Superior temporal gyrus (tissue), 1 donor: ENCODE results near the gene NR6A1.

Source experiments
- DNase-seq: peaks from one replicate; pipeline ENCODE4 v3.0.0-alpha.2; 2016; ENCODE audit errors: extremely low spot score

NR6A1 gene

DNA sequence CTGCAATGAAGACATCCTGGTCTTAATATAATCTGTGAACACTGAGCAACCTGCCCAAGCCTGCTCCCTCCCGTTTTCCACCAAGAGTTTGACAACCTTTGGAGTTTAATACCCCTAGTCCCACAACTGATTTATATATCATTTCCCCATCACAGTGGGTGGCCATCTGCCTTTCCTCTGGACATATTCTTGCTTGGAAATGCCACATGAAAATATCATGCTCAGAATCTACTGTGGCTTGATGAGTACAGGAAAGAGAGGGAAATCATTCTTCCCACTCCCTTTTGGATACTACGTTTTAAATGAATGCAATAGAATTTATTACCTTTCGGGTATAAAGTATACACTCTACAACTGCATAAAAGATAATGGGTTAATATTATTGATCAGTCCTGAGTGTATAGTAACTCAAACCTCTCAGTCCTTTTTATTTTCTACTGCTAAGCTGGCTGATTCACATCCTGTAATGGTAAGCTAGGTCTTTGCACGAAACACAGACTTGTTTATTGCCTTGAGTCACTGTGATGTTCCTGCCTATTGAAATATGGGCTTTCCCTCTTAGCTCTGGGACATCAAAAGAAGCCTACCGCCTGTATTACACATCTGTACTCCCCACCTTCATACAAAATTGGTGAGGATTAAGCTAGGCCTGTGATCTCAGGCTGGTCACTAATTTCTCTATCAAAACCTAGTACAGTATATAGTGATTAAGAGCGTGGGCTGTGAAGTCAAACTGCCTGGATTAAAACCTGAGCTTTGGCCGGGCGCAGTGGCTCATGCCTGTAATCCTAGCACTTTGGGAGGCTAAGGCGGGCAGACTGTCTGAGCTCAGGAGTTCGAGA, 196.4 kb downstream of the NR6A1 start:
- no peak for DNase-seq

DNA sequence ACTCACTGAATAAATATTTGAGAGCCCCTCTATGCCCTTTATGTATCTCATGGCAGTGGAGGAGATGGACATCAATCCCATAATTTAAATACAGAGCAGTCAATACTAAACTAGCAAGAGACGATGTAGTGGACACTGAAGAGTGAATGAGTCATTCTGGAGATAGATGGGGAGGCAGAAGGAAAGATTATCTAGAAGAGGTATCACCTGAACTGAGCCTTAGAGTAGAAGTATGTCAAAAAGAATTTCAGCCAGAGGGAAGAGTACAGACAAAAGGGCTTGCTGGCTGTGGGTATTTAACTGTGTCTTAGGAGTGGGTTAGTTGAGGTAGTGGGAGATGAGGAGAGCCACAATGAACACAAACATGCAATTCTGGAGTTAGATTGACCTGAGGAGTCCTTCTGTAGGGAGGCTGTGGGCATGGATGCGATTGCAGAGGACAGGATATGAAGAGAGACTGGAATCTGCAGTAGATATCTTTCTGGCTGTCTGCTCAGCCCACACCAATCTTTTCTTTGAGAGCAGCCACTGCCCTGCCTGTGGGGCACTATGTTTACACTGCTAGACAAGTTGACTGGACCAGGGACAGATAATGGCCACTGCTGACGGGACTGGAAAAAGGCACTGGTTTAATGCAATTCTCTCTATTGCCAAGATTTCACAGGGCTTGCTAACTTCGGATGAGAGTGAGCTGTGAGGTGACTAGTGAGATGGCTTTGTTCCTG, 200.0 kb downstream of the NR6A1 start:
- DNase-seq, result no peak

DNA sequence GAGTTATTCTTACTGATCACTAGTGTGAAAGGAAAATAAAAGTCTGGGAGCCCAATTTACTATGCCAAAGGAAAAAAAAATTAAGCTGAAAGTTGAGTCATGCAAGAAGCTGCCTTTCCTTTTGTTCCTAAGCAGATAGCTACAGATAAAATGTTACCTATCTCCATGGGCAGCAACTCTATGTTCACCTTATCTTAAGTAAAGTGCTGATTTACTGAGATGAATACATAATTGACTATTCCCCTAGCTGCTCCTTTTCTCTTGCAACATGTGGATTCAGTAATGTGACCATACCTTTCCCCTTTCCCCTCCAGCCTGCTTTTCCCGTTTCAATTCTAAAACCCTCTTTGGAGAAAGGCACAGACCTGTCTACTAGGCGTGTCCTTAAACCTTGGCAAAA, 201.2 kb downstream of the NR6A1 start:
- no peak for DNase-seq

DNA sequence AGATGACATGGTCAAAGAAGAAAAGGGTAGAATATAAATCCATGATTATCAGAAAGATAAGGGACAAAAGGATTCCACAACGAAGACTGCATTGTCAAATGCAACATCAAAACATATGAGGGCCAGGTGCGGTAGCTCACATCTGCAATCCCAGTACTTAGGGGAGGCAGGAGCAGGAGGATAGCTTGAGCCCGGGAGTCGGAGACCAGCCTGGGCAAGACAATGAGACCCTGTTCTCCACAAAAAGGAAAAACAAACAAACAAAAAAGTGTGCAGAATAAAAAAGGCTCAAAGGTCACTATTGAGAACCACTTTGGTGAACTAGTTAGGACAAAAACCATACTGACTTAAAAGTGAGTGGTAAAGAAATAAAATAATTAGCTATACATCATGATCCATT, 203.7 kb downstream of the NR6A1 start:
- no peak for DNase-seq

DNA sequence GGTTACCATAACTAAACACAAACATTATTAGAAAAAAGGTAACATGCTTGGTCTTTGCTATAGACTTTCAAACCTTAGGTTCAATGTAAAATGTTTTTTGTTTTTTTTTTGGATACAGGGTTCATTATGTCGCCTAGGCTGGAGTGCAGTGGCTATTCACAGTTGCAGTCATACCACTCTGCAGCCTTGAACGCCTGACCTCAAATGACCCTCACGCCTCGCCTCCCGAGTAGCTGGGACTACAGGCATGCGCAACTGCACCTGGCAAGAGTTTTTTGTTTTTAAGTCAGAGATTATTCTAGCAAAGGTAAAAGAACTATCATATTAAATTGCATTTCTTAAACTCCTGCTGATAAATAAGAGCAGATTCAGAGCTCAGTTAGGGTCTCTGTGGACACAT, 208.8 kb downstream of the NR6A1 start:
- DNase-seq, result no peak

DNA sequence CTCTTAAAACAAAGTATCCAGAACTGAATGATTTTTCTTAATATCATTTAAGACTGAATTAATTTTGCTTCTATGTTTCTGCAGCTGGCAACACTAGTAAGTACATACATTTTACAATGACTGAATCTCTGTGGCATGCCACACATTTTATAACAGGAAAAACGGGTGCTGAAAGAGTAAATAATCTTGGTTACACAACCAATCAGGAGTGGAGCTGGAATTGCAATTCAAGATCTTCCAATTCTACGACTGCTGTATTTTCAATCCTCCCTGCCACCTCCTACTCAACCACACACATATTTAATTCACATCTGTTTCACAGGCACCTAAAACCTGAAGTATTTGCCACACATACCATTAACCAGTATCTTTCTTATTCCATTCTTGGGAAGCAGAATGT, 211.2 kb downstream of the NR6A1 start:
- DNase-seq, result no peak

DNA sequence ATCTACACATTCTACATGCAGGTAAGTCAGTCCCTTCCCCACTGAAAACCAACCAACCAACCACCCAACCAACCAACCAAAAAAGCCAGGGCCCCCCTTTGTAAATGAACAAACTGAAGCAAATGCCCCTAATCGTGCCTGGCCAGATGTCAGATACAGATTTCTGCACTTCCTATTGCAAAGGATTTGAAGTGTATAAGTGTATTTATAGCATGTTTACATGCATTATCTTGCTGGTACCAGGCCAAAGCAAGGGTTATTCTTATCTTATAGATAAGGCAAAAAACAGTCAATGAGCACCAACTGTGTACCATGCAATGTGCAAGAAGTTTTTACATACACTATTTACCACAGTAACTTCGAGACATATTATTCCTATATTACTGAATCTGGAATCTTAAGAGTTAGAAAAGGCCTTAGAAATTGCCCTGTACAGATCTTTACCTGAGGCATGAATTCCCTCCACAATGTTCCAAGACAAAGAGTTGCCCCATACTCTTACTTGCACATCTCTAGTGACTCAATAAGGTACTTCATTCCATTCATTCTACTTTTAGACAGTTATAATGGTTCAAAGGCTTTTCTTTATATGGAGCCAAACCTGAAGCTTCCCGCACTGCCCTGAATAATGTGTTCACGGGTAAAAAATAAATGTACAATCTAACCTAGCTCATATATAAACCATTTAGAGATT, 212.2 kb downstream of the NR6A1 start:
- no peak for DNase-seq

DNA sequence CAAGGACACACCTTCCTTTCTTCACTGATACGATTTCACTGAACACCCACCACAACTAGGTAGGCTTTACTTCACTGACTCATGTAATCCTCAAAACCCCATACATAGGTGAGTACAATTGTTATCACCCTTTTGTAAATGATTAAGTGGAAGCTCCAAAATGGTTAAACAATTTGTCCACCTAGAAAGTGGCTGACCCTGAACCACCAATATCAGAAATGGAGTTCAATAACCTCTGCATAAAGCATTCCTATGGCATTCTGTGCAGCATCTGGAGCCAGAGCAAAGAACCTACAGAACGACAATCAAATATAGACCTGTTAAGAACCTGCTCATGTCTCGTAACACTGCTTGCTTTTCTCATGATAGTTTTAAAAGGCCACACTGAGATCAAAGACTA, 213.2 kb downstream of the NR6A1 start:
- DNase-seq, result no peak

DNA sequence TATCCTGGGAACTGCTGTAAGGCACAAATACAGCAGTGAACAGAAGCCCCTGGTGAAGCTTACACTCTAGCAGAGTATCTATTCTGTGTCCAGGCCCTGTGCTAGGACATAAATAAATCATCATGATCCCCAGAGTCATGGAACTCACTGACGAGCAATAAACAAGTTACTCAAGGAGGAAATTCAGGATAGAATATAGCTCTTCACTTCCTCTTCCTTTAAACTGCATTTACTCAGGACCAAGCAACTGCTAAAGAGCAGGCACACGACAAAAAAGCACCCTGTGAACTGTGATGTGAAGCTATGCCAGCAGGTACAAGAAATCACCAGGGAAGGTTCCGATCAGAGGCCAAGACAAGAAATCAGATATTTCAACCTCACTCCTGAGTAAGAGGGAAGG, 216.1 kb downstream of the NR6A1 start:
- no peak for DNase-seq

DNA sequence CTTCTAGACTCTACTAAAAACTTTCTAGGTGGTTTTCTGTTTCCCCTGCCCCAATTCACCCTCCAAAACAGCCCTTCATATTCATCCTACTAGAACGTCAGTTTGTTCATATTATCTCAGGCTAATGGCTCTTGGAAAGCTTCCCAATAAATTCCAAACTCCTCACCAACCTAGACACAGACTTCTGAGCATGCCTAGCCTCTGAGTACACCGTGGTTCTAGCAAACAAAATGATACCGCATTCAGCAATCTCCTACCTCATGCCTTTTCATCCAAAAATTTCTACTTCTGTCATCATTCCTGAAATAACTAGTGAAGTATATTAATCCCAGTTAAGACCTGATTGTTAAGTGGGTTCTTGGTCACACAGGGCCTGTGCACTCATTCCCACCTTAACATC, 217.4 kb downstream of the NR6A1 start:
- DNase-seq, result no peak

DNA sequence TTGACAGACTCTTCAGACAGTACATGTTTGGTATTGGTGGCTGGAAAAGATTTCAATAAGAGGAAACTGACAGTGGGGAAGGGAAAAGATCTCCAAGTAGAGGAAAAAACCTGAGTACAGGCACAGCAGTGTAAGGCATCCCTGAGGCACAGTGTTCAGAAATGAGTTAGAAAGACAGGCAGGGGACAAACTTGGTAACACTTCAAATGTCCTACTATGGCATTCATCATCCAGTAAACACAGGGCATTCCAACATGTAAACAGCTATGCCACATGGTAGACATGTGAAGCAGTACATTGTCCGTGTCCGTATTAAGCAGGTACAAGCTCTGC, 218.9 kb downstream of the NR6A1 start:
- DNase-seq, result no peak

DNA sequence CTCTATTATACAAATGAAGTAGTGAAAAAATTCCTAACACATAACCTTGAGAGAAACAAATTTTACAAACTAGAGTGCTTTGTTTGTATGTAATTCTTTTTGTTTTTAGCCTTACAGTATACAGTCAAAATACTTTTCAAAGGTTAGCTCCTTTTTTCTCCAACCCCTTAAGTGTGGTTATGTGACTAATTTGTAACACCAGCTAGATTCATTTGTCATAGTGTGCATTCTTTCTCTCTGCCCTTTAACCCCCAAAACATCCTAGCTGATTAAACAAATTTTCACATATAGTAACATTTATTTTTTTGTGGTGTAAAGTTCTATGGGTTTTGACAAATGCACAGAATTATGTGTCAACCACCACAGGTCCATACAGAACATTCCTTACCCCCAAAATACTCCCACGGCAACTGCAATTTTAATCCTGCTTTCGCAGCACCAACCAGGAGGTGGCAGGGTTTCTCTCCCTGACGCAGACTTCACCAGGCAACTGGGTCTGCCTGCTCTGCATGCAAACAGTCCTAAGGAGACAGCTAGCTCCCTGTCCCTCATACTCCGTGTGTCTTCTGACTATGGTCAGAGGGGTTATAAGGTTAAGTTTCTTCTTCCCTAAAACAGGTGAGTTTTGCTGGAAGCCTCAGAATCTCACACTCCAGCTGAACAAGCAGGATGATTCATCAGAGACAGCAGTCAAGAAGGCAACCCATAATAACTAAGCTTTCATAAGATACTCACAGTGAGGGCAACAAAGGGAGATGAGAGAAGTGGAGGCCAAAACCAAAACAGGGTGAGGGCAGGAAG, 219.4 kb downstream of the NR6A1 start:
- peak; percentile 73 for DNase-seq

DNA sequence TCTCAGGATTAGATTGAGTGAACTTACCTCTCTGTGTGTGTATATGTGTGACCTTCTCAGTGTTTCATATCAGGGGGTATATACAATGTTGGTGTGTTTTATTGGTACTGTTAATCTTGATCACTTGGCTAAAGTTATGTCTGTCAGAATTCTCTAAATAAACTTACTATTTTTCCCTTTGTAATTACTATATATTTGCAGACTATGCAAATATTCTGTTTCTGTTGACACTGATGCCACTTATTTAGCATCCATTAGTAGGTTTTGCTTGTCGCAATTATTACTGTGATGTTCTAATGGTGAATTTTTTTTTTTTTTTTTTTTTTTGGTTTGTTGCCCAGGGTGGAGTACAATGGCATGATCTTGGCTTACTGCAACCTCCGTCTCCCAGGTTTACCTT, 221.0 kb downstream of the NR6A1 start:
- no peak for DNase-seq

DNA sequence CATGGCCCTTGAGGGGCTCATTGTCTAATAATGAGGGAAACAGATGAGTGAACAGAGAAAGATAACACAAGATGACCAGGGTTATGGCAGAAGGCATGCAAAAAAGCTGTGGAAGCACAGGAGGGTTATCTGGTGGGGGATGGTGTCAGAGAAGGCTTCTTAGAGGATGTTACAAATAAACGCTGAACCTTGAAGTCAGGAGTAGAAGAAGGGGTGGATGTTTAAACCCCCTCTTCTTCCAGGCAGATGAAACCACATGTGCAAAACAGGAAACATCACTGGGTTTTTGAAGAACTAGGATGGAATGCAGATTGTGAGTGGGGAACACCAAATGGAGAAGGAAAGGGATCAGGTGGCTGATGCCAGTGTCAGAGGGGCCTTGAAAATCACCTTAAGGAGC, 222.1 kb downstream of the NR6A1 start:
- DNase-seq, result no peak

DNA sequence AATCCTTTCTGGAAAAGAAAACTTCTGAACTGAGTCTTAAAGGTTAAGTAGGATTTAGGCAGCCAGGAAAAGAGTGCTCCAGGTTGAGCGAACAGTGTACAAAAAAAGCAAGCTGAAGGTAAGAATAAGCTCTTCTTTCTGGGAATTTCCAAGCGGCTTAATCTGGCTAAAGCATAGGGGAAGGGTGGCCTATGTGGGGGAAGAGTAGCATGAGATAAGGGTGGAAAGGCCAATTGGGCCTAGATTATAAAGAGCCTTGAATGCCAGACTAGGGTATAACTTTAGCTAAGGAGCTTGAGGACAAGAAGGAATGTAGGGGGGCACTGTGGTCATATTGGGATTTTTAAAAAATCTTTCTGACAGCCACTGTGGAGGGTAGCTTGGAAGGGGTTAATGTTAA, 226.6 kb downstream of the NR6A1 start:
- DNase-seq, result no peak

DNA sequence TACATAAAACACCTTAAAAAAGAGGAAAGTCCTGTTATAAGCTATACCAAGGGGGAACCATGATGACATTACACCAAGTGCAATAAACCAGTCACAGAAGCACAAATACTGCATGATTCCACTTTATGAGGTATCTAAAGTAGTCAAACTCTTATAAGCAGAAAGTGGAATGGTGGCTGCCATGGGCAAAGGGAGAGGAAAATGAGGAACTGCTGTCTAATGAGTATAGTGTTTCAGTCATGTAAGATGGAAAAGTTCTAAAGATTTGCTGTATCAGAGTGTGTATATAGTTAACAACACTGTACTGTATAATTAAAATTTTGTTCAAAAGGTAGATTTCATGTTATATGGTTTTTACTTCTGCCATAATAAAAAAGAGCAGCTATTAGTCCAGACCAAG, 229.3 kb downstream of the NR6A1 start:
- DNase-seq, result no peak

DNA sequence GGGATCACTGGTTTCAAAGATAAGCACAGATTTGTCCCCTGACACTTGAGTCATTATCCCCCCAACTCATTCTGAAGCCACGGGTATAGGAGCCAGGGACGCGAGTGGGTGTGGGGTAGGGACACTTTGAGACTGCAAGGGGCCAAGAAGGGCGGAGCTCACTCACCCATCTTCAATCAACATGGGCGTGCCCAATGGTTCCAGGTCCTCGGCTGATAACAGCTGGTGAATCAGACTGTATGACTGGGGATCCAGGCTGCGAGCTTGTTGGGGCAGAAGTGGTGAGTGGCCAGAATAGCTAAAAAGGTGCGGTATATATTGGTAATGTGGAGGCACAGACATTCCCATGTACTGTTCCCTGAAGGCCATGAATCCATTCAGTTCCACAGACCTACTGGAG, 233.2 kb downstream of the NR6A1 start:
- DNase-seq, result no peak

DNA sequence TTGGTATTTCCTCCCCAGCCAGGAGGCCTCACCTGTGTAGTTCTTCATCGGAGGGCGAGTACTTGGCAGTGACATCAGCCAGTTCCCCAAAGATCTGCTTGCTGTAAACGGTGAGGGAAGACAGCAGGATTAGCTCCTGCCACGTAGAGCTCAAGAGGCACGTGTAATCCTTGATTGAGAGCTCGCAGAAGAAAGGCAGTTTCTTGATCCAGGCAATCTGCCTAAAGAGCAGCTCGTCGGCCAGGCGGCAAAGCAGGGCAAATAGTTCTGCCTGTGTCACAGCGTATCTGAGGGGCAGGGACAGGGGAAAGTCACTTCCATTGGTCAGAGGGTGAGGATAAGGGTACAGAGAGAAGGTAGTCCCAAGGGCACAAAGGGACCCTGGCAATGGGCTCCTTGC, 235.3 kb downstream of the NR6A1 start:
- no peak for DNase-seq

DNA sequence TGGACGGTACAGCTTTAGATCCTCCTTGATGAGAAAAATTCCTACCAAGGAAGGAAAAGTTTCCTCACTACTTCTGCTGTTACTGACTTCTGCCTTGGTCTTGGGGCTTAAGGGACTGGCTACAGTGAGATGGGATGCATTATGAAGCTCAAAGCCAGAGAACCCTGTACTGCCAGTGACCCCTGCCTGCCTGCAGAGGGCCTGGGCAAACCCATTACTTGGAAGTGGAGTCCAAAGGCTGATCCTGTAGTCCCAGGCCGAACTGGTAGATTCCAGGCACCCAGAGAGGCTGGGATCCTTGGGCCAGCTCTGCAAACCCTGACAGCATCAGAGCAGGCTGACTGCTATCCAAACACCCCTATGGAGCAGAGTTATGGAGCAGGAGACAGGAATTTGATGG, 238.2 kb downstream of the NR6A1 start:
- DNase-seq, result no peak

DNA sequence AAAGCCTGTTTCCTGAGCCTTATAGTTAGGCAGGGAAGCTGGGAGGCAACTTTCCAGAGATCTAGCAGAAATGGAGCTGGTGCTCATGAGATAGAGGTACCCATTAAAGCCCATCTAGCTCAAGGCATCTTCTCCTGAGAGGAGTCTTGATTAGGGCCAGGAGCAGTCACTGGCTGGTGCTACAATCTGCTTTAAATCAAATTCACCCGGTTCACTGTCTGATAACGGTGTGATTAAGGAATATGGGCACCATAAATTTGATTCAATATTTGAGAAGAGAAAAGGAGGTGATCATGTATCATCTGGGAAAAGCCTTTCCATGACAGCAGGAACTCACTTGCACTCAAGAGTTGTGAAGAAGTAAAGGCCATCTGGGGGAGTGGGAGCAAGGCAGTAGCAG, 240.0 kb downstream of the NR6A1 start:
- DNase-seq, result no peak

DNA sequence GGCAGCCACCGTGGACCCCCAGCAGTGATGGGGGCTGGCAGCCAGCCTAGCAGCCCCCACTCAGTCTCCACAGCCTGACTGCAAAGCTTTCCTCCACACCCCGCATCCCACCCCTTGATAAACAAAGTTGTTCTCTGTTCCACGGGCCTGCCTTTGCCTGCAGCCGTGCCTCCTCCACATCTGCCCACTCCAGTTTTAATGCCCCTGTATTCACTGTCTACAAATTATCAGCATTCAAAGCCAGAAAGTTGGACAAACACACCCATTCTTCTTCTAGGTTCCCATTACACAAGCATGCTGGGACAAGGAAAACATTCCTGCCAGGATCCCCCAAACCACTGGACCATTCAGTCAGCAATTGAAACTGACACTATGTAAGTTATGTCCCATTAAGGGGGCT, 240.9 kb downstream of the NR6A1 start:
- DNase-seq, result no peak

DNA sequence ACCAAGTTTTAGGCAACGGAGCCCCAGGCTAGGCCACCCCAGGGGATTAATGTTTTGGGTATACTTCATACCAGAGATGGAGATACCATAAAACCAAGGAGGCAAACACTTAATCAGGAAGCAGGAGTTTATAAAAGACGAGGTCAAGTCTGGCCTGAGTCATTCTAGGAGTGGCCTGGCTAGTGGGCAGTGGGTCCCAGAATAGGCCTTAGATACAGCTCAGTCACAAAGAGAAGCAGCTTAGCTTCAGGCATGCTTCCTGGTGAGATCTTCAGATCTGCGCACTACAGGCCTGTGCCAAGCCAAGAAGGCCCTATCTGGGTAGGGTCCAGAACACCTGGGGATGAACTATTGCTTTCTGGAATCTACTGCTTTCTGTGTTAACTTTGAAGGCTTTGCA, 243.3 kb downstream of the NR6A1 start:
- DNase-seq, result no peak
